Activated naive CD4-positive, alpha-beta T cell treated with Interleukin-2 at 50 U/mL for 16 hours (primary cell): ENCODE results near the gene RGL4.
A peak's percentile ranks its signal among the peaks of the same experiment; 100 is the strongest.

Source experiments
- DNase-seq: peaks from one replicate; pipeline ENCODE4 v3.0.0-alpha.2; 2020

The RGL4 gene

DNA sequence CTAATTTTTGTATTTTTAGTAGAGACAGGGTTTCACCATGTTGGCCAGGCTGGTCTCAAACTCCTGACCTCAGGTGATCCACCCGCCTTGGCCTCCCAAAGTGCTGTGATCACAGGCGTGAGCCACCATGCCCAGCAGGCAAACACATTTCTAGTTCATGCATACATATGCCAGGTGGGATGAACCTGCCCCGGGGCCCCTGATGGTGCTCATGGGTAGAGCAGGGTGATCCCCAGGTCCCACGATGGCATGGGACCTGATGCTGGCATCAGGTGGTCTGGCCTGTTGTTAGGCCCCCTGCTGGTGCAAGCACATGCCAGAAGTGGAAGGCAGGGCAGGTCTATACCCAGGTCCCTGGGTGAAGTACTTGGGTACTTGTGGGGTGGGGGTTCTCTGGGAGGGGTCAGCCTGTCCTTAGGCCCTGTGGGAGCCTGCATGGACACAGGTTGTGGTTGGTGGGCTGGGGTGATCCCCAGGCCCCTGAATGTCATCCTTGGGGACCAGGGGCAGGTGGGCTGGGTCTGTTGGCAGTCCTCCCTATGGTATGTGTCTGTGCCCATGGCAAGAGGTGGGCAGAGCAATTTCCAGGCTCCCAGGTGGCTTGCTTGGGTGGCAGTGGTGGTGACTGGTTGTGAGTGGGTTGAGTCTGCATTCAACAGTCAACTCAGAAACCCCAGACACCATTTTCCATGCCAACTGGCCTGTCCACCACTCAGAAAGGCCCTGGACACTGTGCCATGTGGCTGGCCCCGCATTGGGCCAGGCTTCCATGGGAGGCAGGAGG lies 9.6 kb upstream of the RGL4 start:
- DNase-seq = no peak

DNA sequence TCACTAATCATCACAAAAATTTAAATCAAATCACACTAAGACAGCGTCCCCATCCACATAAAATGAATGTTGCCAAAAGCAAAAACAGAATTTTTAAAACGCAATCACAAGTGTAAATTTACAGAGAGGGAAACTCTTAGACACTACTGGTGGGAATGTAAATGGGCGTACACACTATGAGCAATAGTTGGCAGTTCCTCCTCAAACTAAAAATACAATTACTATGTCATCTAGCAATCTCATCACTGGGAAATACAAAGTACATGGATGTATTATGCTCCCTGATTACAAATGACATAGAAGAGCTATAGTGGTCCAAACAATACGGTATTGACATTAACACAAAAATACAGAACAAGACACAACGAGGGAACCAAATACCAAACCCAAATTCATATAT lies 8.7 kb upstream of the RGL4 start:
- no peak for DNase-seq

GRCh38 chr22:23682827-23683355 lies 7.9 kb upstream of the RGL4 start:
- DNase-seq = no peak

DNA sequence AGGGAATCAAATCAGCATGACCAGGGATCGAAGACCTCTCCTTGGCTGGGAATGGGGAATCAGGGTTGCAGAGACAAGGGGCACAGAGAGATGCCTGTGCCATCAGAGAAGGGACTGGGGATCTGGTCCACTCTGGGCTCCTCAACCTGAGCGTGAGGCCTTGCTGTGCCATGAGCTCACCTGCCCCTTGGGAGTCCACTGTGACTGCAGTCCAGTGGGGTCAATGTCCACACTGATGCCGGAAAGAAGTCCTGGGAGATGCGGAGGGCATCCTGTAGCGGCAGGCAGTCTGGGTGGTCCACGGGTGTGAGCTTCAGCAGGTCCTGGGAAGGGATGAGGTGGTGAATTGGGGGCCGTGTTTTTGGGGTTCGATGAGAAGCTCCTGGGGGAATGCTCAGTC lies 7.3 kb upstream of the RGL4 start:
- DNase-seq = no peak

- DNase-seq = no peak
Observed at GRCh38 chr22:23684026-23684425, 6.8 kb upstream of the RGL4 start.

- DNase-seq = no peak
Observed at GRCh38 chr22:23684561-23685031, 6.2 kb upstream of the RGL4 start.

- DNase-seq = no peak
Observed at GRCh38 chr22:23685205-23685784, 5.5 kb upstream of the RGL4 start.

DNA sequence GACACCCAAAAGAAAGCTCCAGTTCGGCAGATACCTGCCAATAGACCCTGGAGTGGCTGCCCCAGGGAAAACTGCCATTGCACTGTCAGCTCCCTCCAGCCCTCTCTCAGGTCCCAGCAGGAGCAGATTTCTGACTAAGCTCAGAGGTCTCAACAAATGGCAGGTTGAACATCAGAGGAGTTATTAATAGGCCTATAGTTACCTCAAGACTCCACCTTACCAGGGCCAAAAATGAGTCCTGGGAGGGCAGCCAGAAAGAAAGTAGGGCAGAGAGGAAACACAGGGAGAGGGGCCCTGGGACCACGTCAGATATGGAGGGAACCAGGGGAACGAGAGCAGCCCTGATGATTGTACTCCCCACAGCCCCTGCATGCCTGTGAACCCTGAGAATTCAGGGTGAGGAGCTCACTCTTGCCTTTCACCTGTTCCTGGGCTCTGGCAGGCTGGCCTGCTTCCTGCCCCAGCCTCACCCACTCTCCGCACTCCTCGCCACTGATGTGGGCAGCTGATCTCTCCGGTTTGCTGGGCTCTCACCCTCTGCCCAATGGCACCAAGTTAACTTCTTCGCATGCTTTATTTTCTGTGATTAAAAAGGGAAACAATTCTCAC lies 4.3 kb upstream of the RGL4 start:
- DNase-seq = no peak

DNA sequence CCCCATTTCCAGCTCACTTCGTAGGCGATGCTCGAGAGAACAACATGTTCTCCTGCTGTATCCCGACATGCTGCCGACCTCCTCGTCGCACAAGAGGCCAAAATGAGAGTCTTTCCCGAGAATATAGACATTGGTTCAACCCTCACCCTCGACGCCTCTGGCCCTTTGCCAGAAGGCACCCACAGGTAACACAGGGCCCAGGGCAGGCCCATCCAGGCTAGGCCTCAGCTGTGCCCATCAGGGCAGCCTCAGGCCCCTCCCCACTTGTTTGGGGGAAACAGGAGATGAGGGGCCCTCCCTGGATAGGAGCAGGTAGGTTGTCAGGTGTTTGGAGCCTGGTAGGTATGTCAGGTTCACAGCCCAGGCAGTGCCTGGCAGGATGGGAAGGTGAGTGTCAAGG lies 2.7 kb upstream of the RGL4 start:
- DNase-seq = no peak

DNA sequence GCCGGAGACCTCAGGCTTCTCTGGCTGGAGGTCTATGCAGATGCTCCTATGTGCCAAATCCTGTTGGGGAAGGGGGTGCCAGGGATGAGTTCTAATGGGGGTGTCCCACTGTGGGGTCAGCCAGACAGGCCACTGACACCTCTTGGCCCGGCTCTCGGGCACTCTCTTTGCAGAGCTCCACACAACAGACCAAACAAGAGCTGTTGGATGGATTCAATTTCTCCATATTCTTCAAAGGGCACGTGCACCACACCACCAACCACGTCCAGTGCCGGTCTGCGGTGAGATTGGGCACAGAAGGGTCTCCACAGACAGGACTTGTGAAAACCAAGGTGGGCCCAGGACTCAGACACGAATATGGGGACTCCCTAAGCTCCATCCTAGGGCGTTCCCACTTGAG lies 2.2 kb upstream of the RGL4 start:
- DNase-seq = no peak

DNA sequence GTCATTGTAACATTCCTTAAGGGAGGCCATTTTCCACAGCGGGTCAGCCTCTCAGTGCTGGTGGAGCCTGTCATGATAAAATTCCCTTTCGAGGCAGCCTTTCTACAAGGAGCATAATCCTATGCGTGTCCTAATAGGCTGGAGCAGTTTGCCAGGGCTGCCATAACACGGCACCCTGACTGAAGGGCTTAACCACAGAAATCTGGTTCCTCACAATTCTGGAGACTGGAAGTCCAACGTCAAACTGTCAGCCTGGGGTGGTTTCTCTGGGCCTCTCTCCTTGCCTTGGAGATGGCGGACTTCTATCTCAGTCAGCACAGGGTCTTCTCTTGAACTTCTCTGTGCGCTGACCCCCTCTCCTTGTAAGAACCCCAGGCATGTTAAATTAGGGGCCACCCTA lies 1.4 kb upstream of the RGL4 start:
- no peak for DNase-seq

DNA sequence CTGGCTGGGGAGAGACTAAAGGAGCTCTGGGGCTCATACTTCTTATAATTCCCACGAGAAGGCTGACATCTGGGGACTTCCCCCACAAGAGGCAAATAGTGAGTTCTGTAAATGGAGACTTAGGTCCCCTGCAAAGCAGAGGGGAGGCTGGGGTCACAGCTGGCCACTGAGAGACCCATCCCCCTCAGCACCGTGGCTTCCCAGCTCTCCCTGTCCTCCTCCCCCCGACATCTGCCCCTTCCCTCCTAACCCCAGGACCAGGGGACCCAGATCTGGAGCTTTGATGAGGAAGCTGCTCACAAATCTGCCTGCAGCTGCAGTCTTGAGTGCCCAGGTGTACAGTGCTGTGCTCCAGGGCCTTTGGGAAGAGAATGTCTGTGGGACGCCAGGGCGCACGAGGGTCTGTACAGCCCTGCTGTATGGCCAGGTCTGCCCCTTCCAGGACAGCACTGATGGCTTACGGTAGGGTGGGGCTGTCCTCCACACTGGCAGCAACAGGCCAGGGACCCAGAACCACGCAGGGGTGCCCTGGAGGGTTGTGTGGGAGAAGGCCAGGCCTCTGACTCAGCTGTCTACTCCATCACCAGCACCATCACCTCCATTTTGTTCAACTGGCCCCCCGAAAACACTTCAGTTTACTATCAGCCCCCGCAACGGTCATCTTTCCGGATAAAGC lies 1.1 kb downstream of the RGL4 start:
- DNase-seq = no peak

- DNase-seq = no peak
Observed at GRCh38 chr22:23692598-23693291, 1.9 kb downstream of the RGL4 start.

GRCh38 chr22:23693979-23694680 lies 3.3 kb downstream of the RGL4 start:
- no peak for DNase-seq

DNA sequence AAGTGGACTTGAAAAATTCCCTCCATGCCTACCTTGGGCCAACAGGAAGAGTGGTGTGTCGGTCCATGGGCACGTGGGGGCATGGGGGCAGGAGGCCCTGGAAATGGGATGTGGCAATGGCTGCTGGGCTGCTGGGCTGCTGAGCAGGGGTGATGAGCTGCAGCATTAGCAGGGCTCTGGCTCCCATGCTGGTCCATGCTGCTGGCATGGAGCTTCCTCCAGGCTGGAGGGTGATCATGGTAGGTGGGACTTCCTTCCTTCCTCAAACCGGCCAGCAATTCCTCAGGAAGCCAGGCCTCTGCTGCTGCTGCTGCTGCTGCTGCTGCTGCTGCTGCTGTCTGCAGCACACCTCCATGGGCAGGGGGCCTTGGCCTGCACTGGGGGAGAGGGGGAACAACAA lies 4.3 kb downstream of the RGL4 start:
- no peak for DNase-seq

DNA sequence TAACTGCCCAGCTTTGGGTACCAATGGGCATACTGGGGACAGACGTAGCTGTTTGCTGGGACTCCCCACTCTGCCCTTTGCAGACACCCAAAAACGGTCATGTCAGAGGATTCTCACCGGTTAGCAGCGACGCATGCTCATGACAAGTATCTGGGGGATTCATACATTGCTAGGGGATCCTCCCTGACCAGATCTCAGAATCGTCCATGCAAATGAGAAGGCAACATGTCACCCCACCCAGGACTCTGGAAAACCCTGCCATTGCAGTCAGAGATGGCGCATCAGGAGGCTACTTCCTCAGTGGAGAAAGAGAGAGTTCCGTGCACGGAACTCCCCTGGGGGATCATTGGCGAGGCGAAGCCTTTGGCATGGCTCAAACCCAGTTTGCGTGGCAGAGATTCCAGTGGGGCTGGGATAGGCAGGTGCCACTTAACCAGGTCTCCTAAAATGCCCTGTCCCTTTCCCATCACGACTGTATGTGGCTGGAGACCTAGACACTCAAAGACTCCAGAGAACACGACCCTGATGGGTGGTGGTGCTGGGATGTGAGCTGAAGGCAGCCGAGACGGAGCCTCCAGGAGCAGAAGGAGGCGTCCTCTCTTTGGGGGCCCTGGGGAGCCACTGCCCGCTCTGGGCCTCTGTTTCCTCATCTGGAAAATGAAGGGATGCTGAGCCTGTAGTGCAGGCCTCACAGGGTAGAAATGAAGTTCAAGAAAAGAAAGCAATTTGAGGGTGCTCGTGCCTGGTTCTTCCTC lies 4.9 kb downstream of the RGL4 start:
- DNase-seq = no peak

DNA sequence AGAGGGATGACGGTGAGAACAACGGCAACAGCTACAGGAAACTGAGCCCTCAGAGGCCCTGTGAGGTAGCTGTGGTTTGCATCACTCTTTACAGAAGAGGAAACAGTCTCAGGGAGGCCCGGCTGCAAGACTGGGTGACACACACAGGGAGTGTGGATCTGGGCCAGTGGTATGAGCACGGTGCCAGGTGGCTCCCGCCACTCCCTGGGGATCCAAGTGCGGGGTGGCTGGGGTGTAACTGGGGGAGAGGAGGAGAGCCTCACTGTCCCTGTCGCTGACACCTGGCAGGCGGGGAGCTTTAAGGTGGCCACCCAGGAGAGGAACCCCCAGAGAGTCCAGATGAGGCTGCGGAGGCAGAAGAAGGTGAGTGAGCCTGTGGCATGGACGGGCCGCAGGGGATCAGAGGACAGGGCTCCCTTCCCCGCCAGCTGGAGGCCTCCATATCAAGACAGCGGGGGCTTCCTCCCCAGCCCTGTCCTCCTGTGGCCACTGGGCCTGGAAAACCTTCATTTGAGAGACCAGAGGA lies 5.6 kb downstream of the RGL4 start:
- peak; percentile 75 for DNase-seq

DNA sequence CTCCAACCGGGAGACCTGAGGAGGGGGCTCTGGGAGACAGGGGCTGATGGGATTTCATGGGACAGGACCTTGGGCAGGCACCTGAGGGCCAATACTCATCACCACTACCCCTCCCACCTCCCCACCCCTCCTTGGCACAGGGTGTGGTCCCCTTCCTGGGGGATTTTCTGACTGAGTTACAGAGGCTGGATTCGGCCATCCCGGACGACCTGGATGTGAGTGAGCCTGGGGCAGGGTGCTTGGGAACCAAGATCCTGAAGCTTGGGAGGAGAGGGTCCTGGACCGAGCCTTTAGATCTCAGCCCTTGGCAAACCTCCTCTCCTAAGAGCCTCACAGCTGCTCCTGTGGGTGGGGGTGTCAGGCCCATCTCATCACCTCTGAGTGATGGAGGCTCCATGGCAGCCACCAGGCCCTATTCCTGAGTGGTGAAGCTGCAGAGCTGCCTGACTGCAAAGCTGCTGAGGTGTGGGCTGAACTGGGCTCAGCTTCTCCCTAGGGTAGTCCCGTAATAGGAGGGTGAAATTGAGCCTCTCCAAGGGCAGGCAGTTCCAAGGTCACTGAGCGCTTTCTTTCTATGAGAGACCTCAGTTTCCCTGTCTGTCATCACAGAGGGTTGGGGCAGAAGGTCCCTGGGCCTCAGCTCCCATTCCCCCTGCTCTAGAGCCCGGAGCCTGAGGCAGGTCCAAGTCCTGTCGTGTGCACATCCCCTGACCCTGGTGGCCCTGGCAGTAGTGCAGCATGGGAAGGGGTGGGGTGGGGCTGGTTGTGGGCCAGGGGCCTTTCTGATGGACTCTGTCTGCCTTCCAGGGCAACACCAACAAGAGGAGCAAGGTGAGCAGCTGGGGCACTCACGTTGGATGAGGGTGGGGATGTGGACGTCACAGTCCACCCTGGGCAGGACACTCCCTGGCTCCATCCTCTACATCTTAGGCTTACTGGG lies 6.5 kb downstream of the RGL4 start:
- no peak for DNase-seq

- DNase-seq = no peak
Observed at GRCh38 chr22:23698094-23698493, 7.3 kb downstream of the RGL4 start.

DNA sequence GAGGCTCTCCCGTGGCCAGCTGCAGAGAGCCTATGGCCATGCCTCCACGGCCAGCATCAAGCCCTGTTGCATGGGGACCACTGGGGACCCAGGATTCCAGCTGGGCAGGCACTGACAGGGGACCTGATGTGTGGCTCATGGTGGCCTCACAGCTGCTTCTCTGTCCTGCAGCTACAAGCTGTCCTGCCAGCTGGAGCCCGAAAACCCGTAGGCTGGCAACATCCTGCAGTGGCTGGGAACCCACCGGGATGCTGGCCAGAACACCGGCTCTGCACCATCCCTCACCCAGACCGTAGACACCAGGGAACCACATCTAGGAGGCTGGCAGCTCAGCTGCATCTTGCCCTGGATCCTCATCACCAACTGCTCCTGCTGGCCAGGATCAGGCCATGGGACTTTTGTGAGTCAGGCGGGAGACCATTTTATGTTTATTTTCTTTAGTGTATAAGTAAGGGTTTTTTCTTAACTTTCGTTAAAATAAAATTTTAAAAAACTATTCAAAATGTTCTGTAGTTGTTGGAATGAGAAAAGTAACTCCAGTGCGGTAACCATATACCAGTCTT lies 7.9 kb downstream of the RGL4 start:
- no peak for DNase-seq
